Ovary (tissue), 3 donors: ENCODE data around the gene CHTOP.

Experiments
- POLR2A ChIP-seq: fragments of 450-650 bp; IDR thresholded peaks from one replicate; pipeline ENCODE4 v1.6.1; 2017; ENCODE audit warnings: antibody characterized with exemption, mild to moderate bottlenecking, moderate library complexity
- TF ChIP-seq, protein P1 (sequence below), 3 donors: fragments of 450-650 bp in 2 of 3; fragments of 200-600 bp in 1 of 3; IDR thresholded peaks; one replicate each; pipeline versions ENCODE4 v1.5.1 to v1.8.0; 2016 to 2022; ENCODE audit warnings: antibody characterized with exemption in 3 of 3, mild to moderate bottlenecking in 1 of 3
- donor health status: DM: no; HTN: no; CAD: no.

DNA sequence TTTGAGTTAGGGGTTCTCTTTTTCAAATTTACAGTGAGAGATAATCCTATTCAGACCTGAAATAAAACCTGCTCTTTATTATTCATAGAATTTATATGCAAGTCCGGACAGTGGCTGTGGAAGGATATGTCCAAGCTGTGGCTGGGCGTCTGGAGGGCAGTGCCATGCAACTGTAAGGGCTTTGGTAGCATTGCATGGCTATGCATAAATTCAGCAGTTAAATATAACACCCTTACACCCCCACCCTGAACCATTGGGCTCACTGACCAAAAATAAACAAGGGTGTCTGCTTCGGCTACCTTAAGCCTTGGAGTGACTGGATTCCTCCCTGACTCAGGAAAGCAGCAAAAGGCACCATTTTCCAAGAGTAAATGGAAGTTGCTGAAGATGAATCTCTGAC, 5.4 kb downstream of the CHTOP start:
- no peak for TF ChIP-seq POLR2A
- TF ChIP-seq, protein P1, sequence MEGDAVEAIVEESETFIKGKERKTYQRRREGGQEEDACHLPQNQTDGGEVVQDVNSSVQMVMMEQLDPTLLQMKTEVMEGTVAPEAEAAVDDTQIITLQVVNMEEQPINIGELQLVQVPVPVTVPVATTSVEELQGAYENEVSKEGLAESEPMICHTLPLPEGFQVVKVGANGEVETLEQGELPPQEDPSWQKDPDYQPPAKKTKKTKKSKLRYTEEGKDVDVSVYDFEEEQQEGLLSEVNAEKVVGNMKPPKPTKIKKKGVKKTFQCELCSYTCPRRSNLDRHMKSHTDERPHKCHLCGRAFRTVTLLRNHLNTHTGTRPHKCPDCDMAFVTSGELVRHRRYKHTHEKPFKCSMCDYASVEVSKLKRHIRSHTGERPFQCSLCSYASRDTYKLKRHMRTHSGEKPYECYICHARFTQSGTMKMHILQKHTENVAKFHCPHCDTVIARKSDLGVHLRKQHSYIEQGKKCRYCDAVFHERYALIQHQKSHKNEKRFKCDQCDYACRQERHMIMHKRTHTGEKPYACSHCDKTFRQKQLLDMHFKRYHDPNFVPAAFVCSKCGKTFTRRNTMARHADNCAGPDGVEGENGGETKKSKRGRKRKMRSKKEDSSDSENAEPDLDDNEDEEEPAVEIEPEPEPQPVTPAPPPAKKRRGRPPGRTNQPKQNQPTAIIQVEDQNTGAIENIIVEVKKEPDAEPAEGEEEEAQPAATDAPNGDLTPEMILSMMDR (IDR thresholded peaks at IDR 0.05) = no peak
